ENCODE data around the gene PPP1R36. TPM values are rescaled to one million over a fixed set of nuclear protein-coding genes. Genes with fewer than 3 reads are reported as not detected.

PPP1R36 gene
- total and polyA plus RNA-seq, 2 donors from 2014 or later, result 2.7 to 2.8 TPM

DNA sequence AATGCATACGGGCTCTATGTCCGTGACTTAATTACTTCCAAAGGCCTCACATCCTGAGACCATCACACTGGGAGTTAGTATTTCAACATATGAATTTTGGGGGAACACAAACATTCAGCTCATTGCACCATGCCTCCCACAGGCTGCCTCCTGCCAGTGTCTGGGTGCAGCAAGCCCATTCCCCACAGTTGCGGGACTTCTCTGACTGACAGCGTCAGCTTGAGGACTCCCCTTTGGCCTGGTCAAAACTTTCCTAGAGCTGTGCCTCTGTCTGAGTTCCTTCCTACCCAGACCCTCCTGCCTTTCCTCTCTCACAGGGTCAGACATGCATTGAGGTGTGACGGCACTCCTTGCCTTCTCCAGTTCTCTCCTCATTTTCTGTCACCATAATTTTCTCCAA lies 27.4 kb downstream of the PPP1R36 start:
- no peak for FAIRE-seq
- Histone ChIP-seq H3K9me3 (ENCODE audit: control insufficient read depth in 2 of 3, insufficient read depth in 1 of 3, low read length in 3 of 3) (no peaks in the 10 kb centered on the region), H3K27me3 (ENCODE audit: control insufficient read depth, insufficient read depth, low read length) (no peaks in the 10 kb centered on the region), H3K36me3 (ENCODE audit: control insufficient read depth in 2 of 3, insufficient read depth in 3 of 3, low read length in 3 of 3) (no peaks in the 10 kb centered on the region), H3K9ac (ENCODE audit: low read length in 3 of 3) (no peak overlapping the region), H3K27ac (ENCODE audit: low read depth in 2 of 2, low read length in 2 of 2) (no peak overlapping the region), H3K4me3 (ENCODE audit: low read length in 3 of 3) (no peak overlapping the region), H3K4me1 (ENCODE audit: control insufficient read depth in 2 of 3, insufficient read depth in 2 of 3, low read depth in 1 of 3, low read length in 3 of 3) (peaks cover 4 to 6% (median 5%) of the 10 kb centered on the region in 3 donors)
- TF ChIP-seq, protein P1, sequence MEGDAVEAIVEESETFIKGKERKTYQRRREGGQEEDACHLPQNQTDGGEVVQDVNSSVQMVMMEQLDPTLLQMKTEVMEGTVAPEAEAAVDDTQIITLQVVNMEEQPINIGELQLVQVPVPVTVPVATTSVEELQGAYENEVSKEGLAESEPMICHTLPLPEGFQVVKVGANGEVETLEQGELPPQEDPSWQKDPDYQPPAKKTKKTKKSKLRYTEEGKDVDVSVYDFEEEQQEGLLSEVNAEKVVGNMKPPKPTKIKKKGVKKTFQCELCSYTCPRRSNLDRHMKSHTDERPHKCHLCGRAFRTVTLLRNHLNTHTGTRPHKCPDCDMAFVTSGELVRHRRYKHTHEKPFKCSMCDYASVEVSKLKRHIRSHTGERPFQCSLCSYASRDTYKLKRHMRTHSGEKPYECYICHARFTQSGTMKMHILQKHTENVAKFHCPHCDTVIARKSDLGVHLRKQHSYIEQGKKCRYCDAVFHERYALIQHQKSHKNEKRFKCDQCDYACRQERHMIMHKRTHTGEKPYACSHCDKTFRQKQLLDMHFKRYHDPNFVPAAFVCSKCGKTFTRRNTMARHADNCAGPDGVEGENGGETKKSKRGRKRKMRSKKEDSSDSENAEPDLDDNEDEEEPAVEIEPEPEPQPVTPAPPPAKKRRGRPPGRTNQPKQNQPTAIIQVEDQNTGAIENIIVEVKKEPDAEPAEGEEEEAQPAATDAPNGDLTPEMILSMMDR (IDR thresholded peaks at IDR 0.05; ENCODE audit: borderline replicate concordance, extremely low read depth, insufficient read depth), result no peak
- intact Hi-C loops (cut with DNase I), result no loop called here
- peak in 2 of 5 donors; percentile 49 to 60 for DNase-seq

GRCh38 chr14:64580467-64580866 lies 30.7 kb downstream of the PPP1R36 start:
- Histone ChIP-seq H3K4me1 (ENCODE audit: control insufficient read depth in 2 of 3, insufficient read depth in 2 of 3, low read depth in 1 of 3, low read length in 3 of 3) (peaks cover 2 to 6% (median 4%) of the 10 kb centered on the region in 3 donors), H3K9me3 (ENCODE audit: control insufficient read depth in 2 of 3, insufficient read depth in 1 of 3, low read length in 3 of 3) (no peaks in the 10 kb centered on the region), H3K27ac (ENCODE audit: low read depth in 2 of 2, low read length in 2 of 2) (no peak overlapping the region), H3K27me3 (ENCODE audit: control insufficient read depth, insufficient read depth, low read length) (no peaks in the 10 kb centered on the region), H3K4me3 (ENCODE audit: low read length in 3 of 3) (no peak overlapping the region), H3K36me3 (ENCODE audit: control insufficient read depth in 2 of 3, insufficient read depth in 3 of 3, low read length in 3 of 3) (no peaks in the 10 kb centered on the region), H3K9ac (ENCODE audit: low read length in 3 of 3) (peak overlapping the region in 1 of 3 donors; percentile 4)
- TF ChIP-seq, protein P1 (IDR thresholded peaks at IDR 0.05; ENCODE audit: borderline replicate concordance, extremely low read depth, insufficient read depth), result no peak
- DNase-seq, result peak in 2 of 5 donors; percentile 56 to 61
- no peak for FAIRE-seq
- intact Hi-C loops (cut with DNase I), result no loop called here

DNA sequence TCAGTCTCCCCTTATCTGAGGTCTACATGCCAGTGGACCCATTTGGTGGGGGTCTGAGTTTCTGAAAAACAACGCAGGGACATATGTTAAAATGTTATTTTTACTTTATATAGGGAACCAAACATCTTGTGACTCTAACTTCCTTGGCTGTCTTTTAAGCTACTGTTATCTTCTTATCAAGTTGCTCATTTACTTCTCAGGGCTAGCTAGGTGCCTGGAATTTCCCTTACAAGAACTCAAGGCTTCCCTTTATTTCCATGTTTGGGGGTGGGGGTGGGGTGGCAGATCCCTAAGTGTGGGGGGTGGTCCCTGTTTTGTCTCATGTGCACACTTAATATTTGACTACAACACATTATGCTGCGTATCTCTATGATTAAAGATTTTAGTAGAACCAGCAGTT lies 31.6 kb downstream of the PPP1R36 start:
- Histone ChIP-seq H3K27ac (ENCODE audit: low read depth in 2 of 2, low read length in 2 of 2) (peak overlapping the region in 1 of 2 donors; percentile 41), H3K4me3 (ENCODE audit: low read length in 3 of 3) (no peak overlapping the region), H3K4me1 (ENCODE audit: control insufficient read depth in 2 of 3, insufficient read depth in 2 of 3, low read depth in 1 of 3, low read length in 3 of 3) (peaks cover 2 to 6% (median 4%) of the 10 kb centered on the region in 3 donors), H3K27me3 (ENCODE audit: control insufficient read depth, insufficient read depth, low read length) (no peaks in the 10 kb centered on the region), H3K36me3 (ENCODE audit: control insufficient read depth in 2 of 3, insufficient read depth in 3 of 3, low read length in 3 of 3) (no peaks in the 10 kb centered on the region), H3K9me3 (ENCODE audit: control insufficient read depth in 2 of 3, insufficient read depth in 1 of 3, low read length in 3 of 3) (no peaks in the 10 kb centered on the region), H3K9ac (ENCODE audit: low read length in 3 of 3) (peak overlapping the region in 1 of 3 donors; percentile 4)
- TF ChIP-seq, protein P1 (IDR thresholded peaks at IDR 0.05; ENCODE audit: borderline replicate concordance, extremely low read depth, insufficient read depth), result no peak
- no peak for DNase-seq
- FAIRE-seq, result no peak
- intact Hi-C loops (cut with DNase I), result no loop called here

DNA sequence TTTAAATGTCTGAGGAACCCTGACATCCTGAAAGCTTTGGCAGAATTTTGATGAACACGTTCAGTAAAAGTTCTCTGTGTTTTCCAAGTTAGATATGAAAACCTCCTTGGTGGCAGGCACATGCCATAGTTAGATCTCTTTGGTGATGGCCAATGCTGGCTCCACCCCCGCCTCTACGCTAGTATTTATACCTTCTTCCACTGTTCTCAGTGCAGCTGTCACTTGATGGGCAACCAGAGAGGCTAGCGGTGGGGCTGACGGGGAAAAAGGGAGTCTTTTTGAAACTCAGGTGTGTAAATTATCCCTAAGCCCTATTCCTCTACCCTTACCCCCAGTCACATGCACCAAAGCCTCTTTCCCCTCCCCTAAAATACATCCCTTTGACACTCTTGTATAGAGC lies 32.1 kb downstream of the PPP1R36 start:
- no peak for FAIRE-seq
- Histone ChIP-seq H3K36me3 (ENCODE audit: control insufficient read depth in 2 of 3, insufficient read depth in 3 of 3, low read length in 3 of 3) (no peaks in the 10 kb centered on the region), H3K9ac (ENCODE audit: low read length in 3 of 3) (no peak overlapping the region), H3K9me3 (ENCODE audit: control insufficient read depth in 2 of 3, insufficient read depth in 1 of 3, low read length in 3 of 3) (no peaks in the 10 kb centered on the region), H3K27ac (ENCODE audit: low read depth in 2 of 2, low read length in 2 of 2) (no peak overlapping the region), H3K4me3 (ENCODE audit: low read length in 3 of 3) (no peak overlapping the region), H3K27me3 (ENCODE audit: control insufficient read depth, insufficient read depth, low read length) (no peaks in the 10 kb centered on the region), H3K4me1 (ENCODE audit: control insufficient read depth in 2 of 3, insufficient read depth in 2 of 3, low read depth in 1 of 3, low read length in 3 of 3) (peaks cover 2 to 6% (median 4%) of the 10 kb centered on the region in 3 donors)
- TF ChIP-seq, protein P1 (IDR thresholded peaks at IDR 0.05; ENCODE audit: borderline replicate concordance, extremely low read depth, insufficient read depth), result no peak
- intact Hi-C loops (cut with DNase I), result no loop called here
- DNase-seq, result no peak
